K562 (cell line): Measurements from ENCODE around the gene FBXW7. TPM values are rescaled to one million over a fixed set of nuclear protein-coding genes. Genes with fewer than 3 reads are reported as not detected.

Experiments used
- ATAC-seq: fragments of 200-7000 bp; cut with Tn5 transposase; 3 replicates; pipeline ENCODE4 v1.9.1; 2020; ENCODE audit warnings: moderate library complexity
- BruUV-seq: library from RNA; stranded (reverse); fragments of 400-500 nt; replicated peaks from 2 replicates; lab custom pipeline; 2021; lab: Mats Ljungman, UMichigan
- CTCF ChIA-PET: fragments of 300-600 bp; formaldehyde crosslinking; extraction: SDS; loops from one replicate; lab custom pipeline; 2021; ENCODE audit warnings: low intra/inter-chr PET ratio; lab: Yijun Ruan, JAX
- POLR2A ChIA-PET: fragments of 300-600, 350-650 bp; sonication (Branson Sonifier 250); formaldehyde crosslinking; extraction: SDS; loops from one replicate; lab custom pipeline; 2021; ENCODE audit warnings: antibody characterized with exemption, inconsistent platforms; lab: Yijun Ruan, JAX
- DNase-seq, 4 experiments: peaks; one replicate each; pipeline versions ENCODE4 v3.0.0 to v3.0.0-alpha.2; 2011 to 2018; ENCODE audit warnings: low spot score in 3 of 4, mixed read lengths in 3 of 4; ENCODE audit errors: extremely low read depth in 1 of 4
- FAIRE-seq: peaks from 2 replicates; lab custom pipeline; 2011; peaks lifted over from hg19 to GRCh38; lab: Jason Lieb, UNC
- H2AFZ ChIP-seq: 2 replicates; pipeline ENCODE4 v1.6.0; 2011; ENCODE audit warnings: low read depth, low read length, control low read depth, inconsistent platforms
- H3K27ac ChIP-seq: fragments of 200-600 bp; 3 replicates; pipeline ENCODE4 v1.8.0; 2011; ENCODE audit warnings: low read depth, mild to moderate bottlenecking, control low read depth, inconsistent platforms, low read length, moderate library complexity, mixed read lengths; ENCODE audit errors: extremely low read depth
- H3K27me3 ChIP-seq, 2 experiments: fragments of 300-600 bp in 1 of 2; 2 replicates in 1 of 2; 3 replicates in 1 of 2; pipeline versions ENCODE4 v1.6.0 to v1.8.0; 2011; ENCODE audit warnings: inconsistent platforms in 2 of 2, low read length in 2 of 2, mild to moderate bottlenecking in 1 of 2, mixed read lengths in 1 of 2, moderate library complexity in 1 of 2; ENCODE audit not compliant: control insufficient read depth in 2 of 2, insufficient read depth in 2 of 2
- H3K36me3 ChIP-seq: fragments of 300-600 bp; 3 replicates; pipeline ENCODE4 v1.8.0; 2011; ENCODE audit warnings: mild to moderate bottlenecking, low read length, inconsistent platforms; ENCODE audit not compliant: control insufficient read depth, insufficient read depth
- H3K4me1 ChIP-seq, 2 experiments: fragments of 200-600 bp in 1 of 2; replicated peaks in 1 of 2; 2 replicates in 1 of 2; 3 replicates in 1 of 2; pipeline versions ENCODE4 v1.5.1 to v1.8.0; 2011; ENCODE audit warnings: inconsistent platforms in 2 of 2, low read length in 2 of 2, mild to moderate bottlenecking in 1 of 2, mixed read lengths in 1 of 2, moderate library complexity in 1 of 2; ENCODE audit not compliant: control insufficient read depth in 2 of 2, insufficient read depth in 2 of 2
- H3K4me2 ChIP-seq: 2 replicates; pipeline ENCODE4 v1.6.1; 2011; ENCODE audit warnings: low read length, control low read depth, inconsistent platforms, mixed read lengths; ENCODE audit not compliant: insufficient read depth
- H3K4me3 ChIP-seq: fragments of 200-600 bp; sonication (generic), shearing (Covaris generic); 2 replicates; pipeline ENCODE4 v1.5.1; 2016; ENCODE audit warnings: control low read depth, inconsistent platforms
- H3K79me2 ChIP-seq: fragments of 200-600 bp; 3 replicates; pipeline ENCODE4 v1.8.0; 2011; ENCODE audit warnings: low read length, inconsistent platforms; ENCODE audit not compliant: control insufficient read depth, insufficient read depth
- H3K9ac ChIP-seq, 2 experiments: 2 replicates each; pipeline versions ENCODE4 v1.6.0 to v1.6.1; 2011; ENCODE audit warnings: low read depth in 2 of 2, low read length in 2 of 2, control low read depth in 1 of 2, inconsistent platforms in 1 of 2, mild to moderate bottlenecking in 1 of 2, mixed read lengths in 1 of 2; ENCODE audit not compliant: insufficient read depth in 1 of 2
- H3K9me1 ChIP-seq: one replicate; pipeline ENCODE4 v1.6.0; 2011; ENCODE audit warnings: inconsistent platforms, mild to moderate bottlenecking, low read length, moderate library complexity; ENCODE audit not compliant: control insufficient read depth, insufficient read depth
- H3K9me3 ChIP-seq: replicated peaks from 2 replicates; pipeline ENCODE4 v1.5.1; 2011; ENCODE audit warnings: low read depth, low read length, inconsistent platforms; ENCODE audit not compliant: control insufficient read depth, insufficient read depth
- H4K20me1 ChIP-seq: replicated peaks from 2 replicates; pipeline ENCODE4 v1.6.1; 2011; ENCODE audit warnings: low read length, inconsistent platforms, mixed read lengths; ENCODE audit not compliant: control insufficient read depth, insufficient read depth
- ARHGAP35 ChIP-seq: fragments of 450-650 bp; IDR thresholded peaks from 2 replicates; pipeline ENCODE4 v1.6.1; 2018; ENCODE audit not compliant: partially characterized antibody
- EHMT2 ChIP-seq: fragments of 450-650 bp; IDR thresholded peaks from 2 replicates; pipeline ENCODE4 v1.6.1; 2018; ENCODE audit warnings: antibody characterized with exemption
- ETV5 ChIP-seq: sonication (generic); formaldehyde crosslinking; IDR thresholded peaks from 2 replicates; pipeline ENCODE4 v1.4.0; 2020; ENCODE audit warnings: low read depth, mild to moderate bottlenecking, missing genetic modification reagents
- FOSL1 ChIP-seq: fragments of 200-800 bp; sonication (Bioruptor generic); conservative IDR thresholded peaks from 2 replicates; pipeline ENCODE4 v1.6.1; 2016; ENCODE audit warnings: missing genetic modification characterization, missing compliant biosample characterization
- FUS ChIP-seq: fragments of 200-400 bp; formaldehyde crosslinking; optimal IDR thresholded peaks from 2 replicates; pipeline ENCODE3; 2017; ENCODE audit warnings: low read depth, low read length
- GTF3C2 ChIP-seq: IDR thresholded peaks from 3 replicates; pipeline ENCODE4 v1.6.1; 2011; ENCODE audit warnings: borderline replicate concordance, mild to moderate bottlenecking, moderate library complexity; ENCODE audit not compliant: insufficient read length; ENCODE audit errors: extremely low read depth
- HNRNPUL1 ChIP-seq: fragments of 200-400 bp; formaldehyde crosslinking; IDR thresholded peaks from 2 replicates; pipeline ENCODE4 v1.6.1; 2017; ENCODE audit warnings: low read length
- MEF2A ChIP-seq: IDR thresholded peaks from 2 replicates; pipeline ENCODE4 v1.6.1; 2011; ENCODE audit warnings: low read depth, mild to moderate bottlenecking, low read length, moderate library complexity; ENCODE audit not compliant: control insufficient read depth
- NUFIP1 ChIP-seq: fragments of 450-650 bp; IDR thresholded peaks from 2 replicates; pipeline ENCODE4 v1.6.1; 2018; ENCODE audit not compliant: partially characterized antibody
- SLC30A9 ChIP-seq: fragments of 250-450 bp; sonication (Bioruptor Pico); IDR thresholded peaks from 2 replicates; pipeline ENCODE4 v1.8.0; 2022; ENCODE audit warnings: mild to moderate bottlenecking, moderate library complexity
- SMARCA5 ChIP-seq: fragments of 450-650 bp; IDR thresholded peaks from 2 replicates; pipeline ENCODE4 v1.6.1; 2016
- STAT5A ChIP-seq: IDR thresholded peaks from 2 replicates; pipeline ENCODE4 v1.6.1; 2012; ENCODE audit warnings: low read length, inconsistent platforms, borderline replicate concordance
- TAF1 ChIP-seq: IDR thresholded peaks from 2 replicates; pipeline ENCODE4 v1.6.1; 2011; ENCODE audit warnings: mild to moderate bottlenecking, low read length, moderate library complexity; ENCODE audit not compliant: insufficient read depth, control insufficient read depth, severe bottlenecking; ENCODE audit errors: extremely low read depth
- YBX1 ChIP-seq: fragments of 450-650 bp; IDR thresholded peaks from 2 replicates; pipeline ENCODE4 v1.7.1; 2016; ENCODE audit warnings: mild to moderate bottlenecking
- ZNF436 ChIP-seq: fragments of 250-450, 450-650 bp; sonication (Bioruptor Pico); formaldehyde crosslinking; IDR thresholded peaks from 2 replicates; pipeline ENCODE4 v1.7.0; 2020; ENCODE audit warnings: mild to moderate bottlenecking
- WGBS: fragments of 100-300 bp; shearing (Covaris generic); methylation state at CpG from one replicate; pipeline ENCODE4 v1.1.6; 2016; ENCODE audit warnings: low coverage, mixed read lengths; ENCODE audit not compliant: insufficient coverage; ENCODE audit errors: missing lambda C conversion rate; 5-methylcytosine and 5-hydroxymethylcytosine counted together
- in situ Hi-C: fragments of 300-500 bp; cut with MboI; formaldehyde crosslinking; loops from 4 replicates; pipeline ENCODE4 v1.15.0; 2018; ENCODE audit warnings: inconsistent platforms, mixed read lengths
- intact Hi-C: fragments of 100-400 bp; cut with micrococcal nuclease; formaldehyde crosslinking; loops from 2 replicates; pipeline ENCODE4 v1.14.2; 2022
- polyA plus RNA-seq, 8 experiments: library from polyadenylated mRNA; depleted of rRNA in 4 of 8; stranded (reverse) in 5 of 8; unstranded in 3 of 8; fragments of >200 nt; fragmentation: Nextera tagmentation in 2 of 8; fragmentation: Illumina TruSeq in 1 of 8; extraction: Ambion mirVana in 2 of 8; extraction: Trizol in 1 of 8; gene quantifications; 2 replicates each; pipeline versions ENCODE4 v1.2.1 to v1.2.3, GENCODE V29; 2011 to 2014; ENCODE audit warnings: inconsistent platforms in 1 of 8, missing spikeins in 1 of 8
- total RNA-seq, 7 experiments: library from RNA; depleted of rRNA in 6 of 7; stranded (reverse); fragments of >200 nt in 6 of 7; fragmentation: Illumina TruSeq in 2 of 7; extraction: Trizol in 2 of 7; gene quantifications; 2 replicates each; pipeline versions ENCODE4 v1.2.1 to v1.2.3, GENCODE V29; 2011 to 2021; ENCODE audit warnings: low replicate concordance in 1 of 7
- TF ChIP-seq, protein P1 (sequence below): fragments of 450-650 bp; formaldehyde crosslinking; IDR thresholded peaks from 2 replicates; pipeline ENCODE4 v1.4.0; 2020; ENCODE audit warnings: mild to moderate bottlenecking, mixed read lengths
- TF ChIP-seq, protein P2 (sequence below): fragments of 250-450 bp; sonication (Bioruptor Pico); IDR thresholded peaks from 2 replicates; pipeline ENCODE4 v1.4.0; 2020; ENCODE audit warnings: mild to moderate bottlenecking

The FBXW7 gene
- total and polyA plus RNA-seq, 9 of the 15 experiments (the other 6 are each of a cell fraction or from before 2014, with no cell fraction given), result 6.8 to 44.2 (median 16.4) TPM

DNA sequence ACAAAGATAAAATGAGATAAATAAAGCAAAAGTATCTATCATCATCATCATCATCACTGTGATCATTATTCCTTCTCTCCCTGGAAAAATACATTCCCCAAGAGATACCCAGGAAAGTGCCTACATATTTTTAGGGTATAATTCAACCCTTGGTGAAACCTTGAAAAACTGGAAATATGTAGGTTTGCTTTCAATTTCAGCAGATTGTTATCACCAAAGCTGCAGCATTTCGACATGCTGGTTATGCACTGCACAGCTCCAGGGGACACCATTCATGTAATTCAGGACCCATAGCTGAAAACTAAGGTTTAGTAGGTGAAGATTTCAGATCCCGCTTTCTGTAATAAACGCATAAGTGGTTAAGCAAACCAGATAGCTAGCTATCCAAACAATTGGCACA, 28.4 kb upstream of the FBXW7 start (continued):
- no peak for TF ChIP-seq STAT5A

DNA sequence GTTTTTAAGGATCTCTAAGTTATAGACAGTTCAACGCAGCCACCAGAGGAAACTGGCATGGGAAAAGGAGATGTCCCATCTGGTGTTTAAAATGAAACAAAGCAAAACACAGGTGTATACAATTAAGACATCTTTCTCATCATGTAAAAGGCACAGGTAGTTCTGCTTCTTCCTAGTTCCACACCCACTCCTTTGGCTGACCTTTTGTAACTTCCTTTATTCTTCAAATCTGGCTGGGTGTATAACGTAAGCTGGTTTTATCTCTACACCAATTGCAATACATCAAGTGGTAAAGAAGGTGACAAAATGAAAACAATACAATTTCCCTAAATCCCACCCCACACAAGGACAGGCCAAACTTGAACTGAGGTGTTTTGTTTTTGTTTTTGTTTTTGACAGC, 27.3 kb upstream of the FBXW7 start:
- H3K79me2 ChIP-seq, result no peaks in the 10 kb centered on the region
- H3K27me3 ChIP-seq, result peaks cover 3% of the 10 kb centered on the region in 2 experiments; a peak in 4 of 5 replicates
- intact Hi-C loops (no loop called here), in situ Hi-C loops (no loop called here)
- H3K9ac ChIP-seq, result no peak overlapping the region
- no peak overlapping the region; the same call in 2 of the 3 replicates for H3K27ac ChIP-seq
- DNase-seq (no peak), ATAC-seq (no peak), FAIRE-seq (no peak)
- POLR2A ChIA-PET, result no interaction called here
- no peaks in the 10 kb centered on the region for H3K9me3 ChIP-seq
- no peaks in the 10 kb centered on the region for H3K4me1 ChIP-seq
- H3K36me3 ChIP-seq, result no peaks in the 10 kb centered on the region
- H3K9me1 ChIP-seq, result no peaks in the 10 kb centered on the region
- H2AFZ ChIP-seq, result no peak overlapping the region
- H3K4me2 ChIP-seq, result no peak overlapping the region
- no peaks in the 10 kb centered on the region for H4K20me1 ChIP-seq
- BruUV-seq, result no TSS peak
- CTCF ChIA-PET, result no interaction called here
- 3% methylated on average over 2 of the region's 2 CpGs for WGBS
- no peak overlapping the region for H3K4me3 ChIP-seq
- TF ChIP-seq EHMT2, result no peak
- TF ChIP-seq SMARCA5, result no peak
- no peak for TF ChIP-seq MEF2A
- no peak for TF ChIP-seq ZNF436 (CRISPR knock-in tag)
- TF ChIP-seq, protein P1, sequence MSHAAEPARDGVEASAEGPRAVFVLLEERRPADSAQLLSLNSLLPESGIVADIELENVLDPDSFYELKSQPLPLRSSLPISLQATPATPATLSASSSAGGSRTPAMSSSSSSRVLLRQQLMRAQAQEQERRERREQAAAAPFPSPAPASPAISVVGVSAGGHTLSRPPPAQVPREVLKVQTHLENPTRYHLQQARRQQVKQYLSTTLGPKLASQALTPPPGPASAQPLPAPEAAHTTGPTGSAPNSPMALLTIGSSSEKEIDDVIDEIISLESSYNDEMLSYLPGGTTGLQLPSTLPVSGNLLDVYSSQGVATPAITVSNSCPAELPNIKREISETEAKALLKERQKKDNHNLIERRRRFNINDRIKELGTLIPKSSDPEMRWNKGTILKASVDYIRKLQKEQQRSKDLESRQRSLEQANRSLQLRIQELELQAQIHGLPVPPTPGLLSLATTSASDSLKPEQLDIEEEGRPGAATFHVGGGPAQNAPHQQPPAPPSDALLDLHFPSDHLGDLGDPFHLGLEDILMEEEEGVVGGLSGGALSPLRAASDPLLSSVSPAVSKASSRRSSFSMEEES, result no peak
- no peak for TF ChIP-seq GTF3C2
- no peak for TF ChIP-seq FOSL1 (tag)
- TF ChIP-seq YBX1, result no peak
- TF ChIP-seq ARHGAP35, result no peak
- no peak for TF ChIP-seq NUFIP1
- TF ChIP-seq HNRNPUL1, result no peak
- TF ChIP-seq, protein P2, sequence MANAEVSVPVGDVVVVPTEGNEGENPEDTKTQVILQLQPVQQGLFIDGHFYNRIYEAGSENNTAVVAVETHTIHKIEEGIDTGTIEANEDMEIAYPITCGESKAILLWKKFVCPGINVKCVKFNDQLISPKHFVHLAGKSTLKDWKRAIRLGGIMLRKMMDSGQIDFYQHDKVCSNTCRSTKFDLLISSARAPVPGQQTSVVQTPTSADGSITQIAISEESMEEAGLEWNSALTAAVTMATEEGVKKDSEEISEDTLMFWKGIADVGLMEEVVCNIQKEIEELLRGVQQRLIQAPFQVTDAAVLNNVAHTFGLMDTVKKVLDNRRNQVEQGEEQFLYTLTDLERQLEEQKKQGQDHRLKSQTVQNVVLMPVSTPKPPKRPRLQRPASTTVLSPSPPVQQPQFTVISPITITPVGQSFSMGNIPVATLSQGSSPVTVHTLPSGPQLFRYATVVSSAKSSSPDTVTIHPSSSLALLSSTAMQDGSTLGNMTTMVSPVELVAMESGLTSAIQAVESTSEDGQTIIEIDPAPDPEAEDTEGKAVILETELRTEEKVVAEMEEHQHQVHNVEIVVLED, result no peak
- no peak for TF ChIP-seq ETV5
- TF ChIP-seq SLC30A9 (CRISPR knock-in tag), result no peak
- no peak for TF ChIP-seq FUS
- TF ChIP-seq TAF1, result no peak
